HL-60 (cell line): ENCODE measurements around the gene MRPL9.

Experiments used
- DNase-seq, 2 experiments: peaks; one replicate each; pipeline ENCODE4 v3.0.0-alpha.2; 2010 to 2020; ENCODE audit warnings: low read depth in 1 of 2, low spot score in 1 of 2
- H3K27ac ChIP-seq: fragments of 250-450 bp; sonication (Bioruptor Pico); replicated peaks from 2 replicates; pipeline ENCODE4 v1.5.1; 2020; ENCODE audit warnings: mild to moderate bottlenecking, moderate library complexity
- H3K27me3 ChIP-seq: fragments of 250-450 bp; sonication (Bioruptor Pico); 2 replicates; pipeline ENCODE4 v1.5.1; 2021; ENCODE audit warnings: mild to moderate bottlenecking, moderate library complexity; ENCODE audit not compliant: insufficient read depth, poor library complexity, severe bottlenecking
- H3K4me3 ChIP-seq: replicated peaks from 2 replicates; pipeline ENCODE4 v1.5.1; 2011; ENCODE audit warnings: mild to moderate bottlenecking, control low read depth, low read length; ENCODE audit not compliant: insufficient read depth
- CTCF ChIP-seq: IDR thresholded peaks from one replicate; pipeline ENCODE4 v1.5.1; 2011; ENCODE audit warnings: low read length, control low read depth, inconsistent platforms; ENCODE audit not compliant: insufficient read depth
- GABPA ChIP-seq: IDR thresholded peaks from 2 replicates; pipeline ENCODE4 v1.6.1; 2012; ENCODE audit warnings: low read depth
- POLR2AphosphoS5 ChIP-seq: IDR thresholded peaks from 2 replicates; pipeline ENCODE4 v1.6.1; 2012; ENCODE audit warnings: low read depth
- SPI1 ChIP-seq: IDR thresholded peaks from 2 replicates; pipeline ENCODE4 v1.6.1; 2012; ENCODE audit warnings: low read depth, mild to moderate bottlenecking, borderline replicate concordance
- TF ChIP-seq, protein P1 (sequence below): IDR thresholded peaks from 2 replicates; pipeline ENCODE4 v1.6.1; 2012; ENCODE audit warnings: low read depth; ENCODE audit not compliant: insufficient replicate concordance

Gene MRPL9

DNA sequence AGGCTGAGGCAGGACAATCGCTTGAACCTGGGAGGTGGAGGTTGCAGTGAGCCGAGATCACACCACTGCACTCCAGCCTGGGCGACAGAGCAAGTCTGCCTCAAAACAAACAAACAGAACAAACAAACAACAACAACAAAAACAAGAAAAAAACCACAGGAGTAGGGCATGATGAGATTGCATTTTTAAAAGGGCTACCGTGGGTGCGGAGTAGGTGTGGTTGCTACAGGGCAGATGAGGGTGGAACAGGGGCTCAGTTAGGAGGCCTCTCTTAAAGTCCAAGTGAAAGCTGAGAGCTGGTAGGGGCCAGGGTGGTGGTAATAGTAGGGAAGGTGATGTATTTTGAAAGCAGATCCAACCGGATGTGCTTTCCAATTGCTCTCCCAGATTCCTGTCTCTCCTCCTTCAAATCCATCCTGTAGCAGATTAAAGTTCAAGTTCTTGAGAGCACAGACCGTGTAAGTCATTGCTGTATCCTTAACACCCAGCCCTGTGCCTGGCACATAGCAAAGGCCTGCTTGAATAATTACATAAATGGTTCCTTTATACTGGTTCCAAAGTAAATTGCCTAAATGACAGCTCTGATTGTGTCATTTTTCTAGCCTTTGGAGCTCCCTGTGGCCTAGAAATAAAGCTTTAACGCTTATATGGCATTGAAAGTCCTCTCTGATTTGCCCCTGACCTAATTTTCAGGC is 46.1 kb upstream of the MRPL9 start:
- Histone ChIP-seq H3K27ac (no peak overlapping the region), H3K4me3 (no peak overlapping the region), H3K27me3 (no peaks in the 10 kb centered on the region)
- TF ChIP-seq SPI1 = no peak
- TF ChIP-seq POLR2AphosphoS5 = no peak
- TF ChIP-seq, protein P1, sequence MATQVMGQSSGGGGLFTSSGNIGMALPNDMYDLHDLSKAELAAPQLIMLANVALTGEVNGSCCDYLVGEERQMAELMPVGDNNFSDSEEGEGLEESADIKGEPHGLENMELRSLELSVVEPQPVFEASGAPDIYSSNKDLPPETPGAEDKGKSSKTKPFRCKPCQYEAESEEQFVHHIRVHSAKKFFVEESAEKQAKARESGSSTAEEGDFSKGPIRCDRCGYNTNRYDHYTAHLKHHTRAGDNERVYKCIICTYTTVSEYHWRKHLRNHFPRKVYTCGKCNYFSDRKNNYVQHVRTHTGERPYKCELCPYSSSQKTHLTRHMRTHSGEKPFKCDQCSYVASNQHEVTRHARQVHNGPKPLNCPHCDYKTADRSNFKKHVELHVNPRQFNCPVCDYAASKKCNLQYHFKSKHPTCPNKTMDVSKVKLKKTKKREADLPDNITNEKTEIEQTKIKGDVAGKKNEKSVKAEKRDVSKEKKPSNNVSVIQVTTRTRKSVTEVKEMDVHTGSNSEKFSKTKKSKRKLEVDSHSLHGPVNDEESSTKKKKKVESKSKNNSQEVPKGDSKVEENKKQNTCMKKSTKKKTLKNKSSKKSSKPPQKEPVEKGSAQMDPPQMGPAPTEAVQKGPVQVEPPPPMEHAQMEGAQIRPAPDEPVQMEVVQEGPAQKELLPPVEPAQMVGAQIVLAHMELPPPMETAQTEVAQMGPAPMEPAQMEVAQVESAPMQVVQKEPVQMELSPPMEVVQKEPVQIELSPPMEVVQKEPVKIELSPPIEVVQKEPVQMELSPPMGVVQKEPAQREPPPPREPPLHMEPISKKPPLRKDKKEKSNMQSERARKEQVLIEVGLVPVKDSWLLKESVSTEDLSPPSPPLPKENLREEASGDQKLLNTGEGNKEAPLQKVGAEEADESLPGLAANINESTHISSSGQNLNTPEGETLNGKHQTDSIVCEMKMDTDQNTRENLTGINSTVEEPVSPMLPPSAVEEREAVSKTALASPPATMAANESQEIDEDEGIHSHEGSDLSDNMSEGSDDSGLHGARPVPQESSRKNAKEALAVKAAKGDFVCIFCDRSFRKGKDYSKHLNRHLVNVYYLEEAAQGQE = no peak
- no peak for TF ChIP-seq CTCF
- TF ChIP-seq GABPA = no peak
- DNase-seq = no peak

- TF ChIP-seq CTCF (no peak), GABPA (no peak), SPI1 (no peak), POLR2AphosphoS5 (no peak)
- TF ChIP-seq, protein P1 = no peak
- DNase-seq = no peak
- H3K27ac ChIP-seq = no peak overlapping the region
- H3K4me3 ChIP-seq = no peak overlapping the region
- peaks cover 2% of the 10 kb centered on the region for H3K27me3 ChIP-seq
Measured at GRCh38 chr1:151807766-151808165, 44.5 kb upstream of the MRPL9 start.

DNA sequence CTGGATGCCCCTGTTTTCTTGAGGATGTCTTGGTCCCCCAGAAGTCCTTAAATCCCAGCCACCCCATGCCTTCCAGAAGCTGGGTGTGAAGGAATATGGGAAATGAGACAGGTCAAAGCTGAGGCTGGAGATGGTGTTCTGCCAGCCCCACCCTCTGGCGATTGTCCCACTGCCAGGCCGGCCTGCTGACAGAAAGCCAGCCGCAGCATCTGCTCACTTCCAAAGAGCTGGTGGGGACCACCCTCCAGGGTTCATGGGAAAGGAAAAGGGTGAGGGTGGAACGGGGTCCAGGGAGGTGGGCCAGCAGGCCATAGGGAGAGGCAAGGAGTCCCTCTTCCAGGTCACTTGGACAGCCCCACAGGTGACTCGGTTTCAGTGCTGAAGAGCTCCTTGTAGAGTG is 43.8 kb upstream of the MRPL9 start:
- Histone ChIP-seq H3K27me3 (peaks cover 5% of the 10 kb centered on the region), H3K4me3 (no peak overlapping the region), H3K27ac (no peak overlapping the region)
- no peak for DNase-seq
- TF ChIP-seq, protein P1 = no peak
- TF ChIP-seq GABPA = no peak
- no peak for TF ChIP-seq SPI1
- no peak for TF ChIP-seq CTCF
- no peak for TF ChIP-seq POLR2AphosphoS5
